ENCODE measurements around the gene SAC3D1. TPM values are rescaled to one million over a fixed set of nuclear protein-coding genes. Genes with fewer than 3 reads are reported as not detected.

SAC3D1 gene
- total and polyA plus RNA-seq, 2 experiments from 2014 or later, result 24.6 to 32.7 TPM

DNA sequence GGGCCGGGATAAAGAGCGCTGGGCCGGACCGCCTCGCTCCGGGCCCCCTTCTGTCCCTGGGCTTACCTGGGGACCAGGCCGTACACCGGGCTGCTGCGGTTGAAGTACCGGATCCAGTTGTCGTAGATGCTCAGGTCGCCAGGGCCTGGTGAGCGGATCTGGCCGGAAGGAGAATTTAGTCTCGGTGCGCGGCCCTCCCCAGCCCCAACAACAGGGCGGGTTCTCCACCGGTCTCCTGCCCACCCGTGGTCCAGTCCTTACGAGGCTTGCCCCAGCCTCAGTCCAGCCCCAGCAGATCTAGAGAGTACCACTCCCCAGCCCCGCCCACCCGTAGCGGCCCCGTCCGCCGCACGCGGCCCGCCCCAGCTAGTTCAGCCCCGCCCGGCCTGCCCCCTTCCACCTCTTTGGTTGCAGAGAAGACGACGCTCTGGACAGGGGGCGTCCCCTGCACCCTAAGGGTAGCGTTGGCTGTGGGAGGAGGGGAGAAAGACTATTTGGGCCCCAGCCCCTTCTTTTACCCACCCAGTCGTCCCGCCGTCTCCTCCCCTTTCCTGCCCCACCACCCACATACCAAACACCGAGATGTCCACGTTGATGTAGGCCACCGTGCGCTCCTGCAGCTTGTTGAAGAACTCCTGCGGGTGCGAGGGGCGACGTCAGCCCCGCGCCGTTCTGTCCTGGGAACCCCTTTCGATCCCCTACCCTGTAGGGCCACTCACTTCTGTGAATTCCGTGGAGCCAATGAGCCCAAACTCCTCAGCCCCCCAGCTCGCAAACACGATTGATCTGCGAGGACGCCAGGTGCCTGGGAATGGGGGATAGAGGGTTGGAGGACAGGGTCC is 6.8 kb downstream of the SAC3D1 start:
- TF ChIP-seq, protein P1, sequence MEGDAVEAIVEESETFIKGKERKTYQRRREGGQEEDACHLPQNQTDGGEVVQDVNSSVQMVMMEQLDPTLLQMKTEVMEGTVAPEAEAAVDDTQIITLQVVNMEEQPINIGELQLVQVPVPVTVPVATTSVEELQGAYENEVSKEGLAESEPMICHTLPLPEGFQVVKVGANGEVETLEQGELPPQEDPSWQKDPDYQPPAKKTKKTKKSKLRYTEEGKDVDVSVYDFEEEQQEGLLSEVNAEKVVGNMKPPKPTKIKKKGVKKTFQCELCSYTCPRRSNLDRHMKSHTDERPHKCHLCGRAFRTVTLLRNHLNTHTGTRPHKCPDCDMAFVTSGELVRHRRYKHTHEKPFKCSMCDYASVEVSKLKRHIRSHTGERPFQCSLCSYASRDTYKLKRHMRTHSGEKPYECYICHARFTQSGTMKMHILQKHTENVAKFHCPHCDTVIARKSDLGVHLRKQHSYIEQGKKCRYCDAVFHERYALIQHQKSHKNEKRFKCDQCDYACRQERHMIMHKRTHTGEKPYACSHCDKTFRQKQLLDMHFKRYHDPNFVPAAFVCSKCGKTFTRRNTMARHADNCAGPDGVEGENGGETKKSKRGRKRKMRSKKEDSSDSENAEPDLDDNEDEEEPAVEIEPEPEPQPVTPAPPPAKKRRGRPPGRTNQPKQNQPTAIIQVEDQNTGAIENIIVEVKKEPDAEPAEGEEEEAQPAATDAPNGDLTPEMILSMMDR (IDR thresholded peaks at IDR 0.05; ENCODE audit: low read depth, low read length), result no peak
- peak in 1 of 2 donors; percentile 29 for DNase-seq (ENCODE audit: low read depth in 1 of 2, low spot score in 1 of 2)
- Histone ChIP-seq H3K9me3 (ENCODE audit: low read depth) (no peaks in the 10 kb centered on the region), H3K36me3 (peaks cover 9% of the 10 kb centered on the region), H3K27ac (no peak overlapping the region), H3K4me3 (no peak overlapping the region), H3K27me3 (no peaks in the 10 kb centered on the region), H3K4me1 (ENCODE audit: low read depth) (no peaks in the 10 kb centered on the region)

DNA sequence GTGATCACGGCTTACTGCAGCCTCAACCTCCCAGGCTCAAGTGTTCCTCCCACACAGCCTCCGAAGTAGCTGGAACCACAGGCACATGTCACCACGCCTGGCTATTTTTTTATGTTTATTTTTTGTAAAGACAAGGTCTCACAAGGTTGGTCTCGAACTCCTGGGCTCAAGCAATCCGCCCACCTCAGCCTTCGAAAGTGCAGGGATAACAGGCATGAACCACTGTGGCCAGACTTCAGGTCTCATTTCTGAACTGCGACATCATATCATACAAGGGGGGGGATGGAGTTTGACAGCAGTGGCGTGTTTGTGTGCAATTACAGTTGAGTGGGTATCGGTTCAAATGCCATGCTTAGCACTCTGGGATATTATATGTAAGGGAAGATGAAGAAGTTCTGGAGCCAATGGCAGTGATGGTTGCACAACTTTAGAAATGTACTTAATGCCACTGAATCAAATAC is 10.4 kb downstream of the SAC3D1 start:
- DNase-seq (ENCODE audit: low read depth in 1 of 2, low spot score in 1 of 2), result no peak
- TF ChIP-seq, protein P1 (IDR thresholded peaks at IDR 0.05; ENCODE audit: low read depth, low read length), result no peak
- H3K27ac ChIP-seq, result no peak overlapping the region
- no peaks in the 10 kb centered on the region for H3K4me1 ChIP-seq (ENCODE audit: low read depth)
- H3K4me3 ChIP-seq, result no peak overlapping the region
- H3K27me3 ChIP-seq, result no peaks in the 10 kb centered on the region
- H3K9me3 ChIP-seq (ENCODE audit: low read depth), result no peaks in the 10 kb centered on the region
- no peaks in the 10 kb centered on the region for H3K36me3 ChIP-seq

DNA sequence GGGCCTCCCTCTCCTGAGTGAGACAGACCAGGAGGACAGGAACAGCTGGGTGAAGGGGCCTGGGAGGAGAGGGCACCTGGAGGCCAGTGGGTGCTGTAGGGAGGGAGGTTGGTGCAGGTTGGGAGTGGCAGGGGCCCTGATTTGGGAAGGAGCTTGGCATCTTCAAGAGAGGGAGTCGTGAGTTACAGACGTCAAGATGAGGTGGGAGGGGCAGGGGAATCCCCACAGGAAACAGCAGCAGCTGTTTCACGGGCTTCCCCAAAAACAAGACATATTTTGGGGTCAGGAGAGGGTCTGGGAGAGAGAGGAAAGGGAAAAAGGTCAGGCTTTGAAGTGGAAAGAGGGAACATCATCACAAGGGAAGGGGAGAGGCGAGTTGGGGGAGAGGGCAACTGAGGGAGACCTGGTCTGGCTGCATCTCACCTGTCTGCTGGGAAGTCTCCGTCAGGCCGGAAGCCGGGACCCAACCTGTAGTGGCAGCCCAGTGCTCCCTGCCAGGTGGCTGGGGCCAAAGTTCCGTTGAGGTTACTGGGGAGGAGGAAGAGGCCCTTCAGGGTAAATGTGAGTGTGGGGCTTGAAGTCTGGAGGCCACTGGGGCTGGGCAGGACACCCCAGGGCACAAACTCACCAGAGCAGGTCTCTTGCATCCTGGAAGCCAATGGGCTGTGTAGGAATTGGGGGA is 13.0 kb downstream of the SAC3D1 start:
- no peaks in the 10 kb centered on the region for H3K36me3 ChIP-seq

DNA sequence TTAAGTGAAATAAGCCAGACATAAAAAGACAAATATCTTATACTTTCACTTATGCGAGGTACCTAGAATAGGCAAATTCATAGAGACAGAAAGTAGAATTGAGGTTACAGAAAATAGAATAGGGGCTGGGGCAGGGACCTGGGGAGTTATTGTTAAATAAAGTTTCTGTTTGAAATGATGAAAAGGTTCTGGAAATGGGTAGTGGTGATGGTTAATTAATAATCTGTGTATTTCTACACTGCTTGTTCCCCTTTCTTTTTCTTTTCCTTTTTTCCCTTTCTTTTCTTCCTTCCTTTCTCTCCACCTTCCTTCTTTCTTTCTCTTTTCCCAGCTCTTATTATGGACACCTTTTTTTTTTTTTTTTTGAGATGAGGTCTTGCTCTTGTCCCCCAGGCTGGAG is 14.5 kb downstream of the SAC3D1 start:
- TF ChIP-seq, protein P1 (IDR thresholded peaks at IDR 0.05; ENCODE audit: low read depth, low read length), result no peak
- Histone ChIP-seq H3K27ac (no peak overlapping the region), H3K4me1 (ENCODE audit: low read depth) (no peaks in the 10 kb centered on the region)

More for the DNA sequence above, 13.0 kb downstream of the SAC3D1 start:
- no peak for DNase-seq (ENCODE audit: low read depth in 1 of 2, low spot score in 1 of 2)
- Histone ChIP-seq H3K27me3 (no peaks in the 10 kb centered on the region), H3K27ac (no peak overlapping the region), H3K9me3 (ENCODE audit: low read depth) (no peaks in the 10 kb centered on the region), H3K4me3 (no peak overlapping the region), H3K4me1 (ENCODE audit: low read depth) (no peaks in the 10 kb centered on the region)
- TF ChIP-seq, protein P1 (IDR thresholded peaks at IDR 0.05; ENCODE audit: low read depth, low read length), result no peak

DNA sequence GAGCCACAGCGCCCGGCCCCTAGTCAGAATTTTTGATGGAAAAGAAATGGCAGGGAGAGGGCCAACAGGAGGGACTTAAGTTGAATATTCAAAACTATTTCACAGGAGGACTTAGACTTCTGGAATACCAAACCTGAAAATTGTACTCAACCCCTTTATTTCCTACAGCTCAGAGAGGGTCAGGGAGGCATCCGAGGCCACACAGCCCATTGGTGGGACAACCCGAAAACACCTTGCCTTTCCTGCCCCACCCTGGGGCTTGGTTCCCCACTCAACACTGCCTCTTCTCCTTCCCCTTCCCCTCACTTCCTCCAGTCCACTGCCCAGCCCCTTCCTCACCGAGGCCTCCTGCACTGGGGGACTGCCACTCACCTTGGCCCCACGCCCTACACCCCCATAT is 16.0 kb downstream of the SAC3D1 start:
- H3K4me1 ChIP-seq (ENCODE audit: low read depth), result no peaks in the 10 kb centered on the region
- DNase-seq (ENCODE audit: low read depth in 1 of 2, low spot score in 1 of 2), result no peak
- H3K9me3 ChIP-seq (ENCODE audit: low read depth), result no peaks in the 10 kb centered on the region
- no peaks in the 10 kb centered on the region for H3K36me3 ChIP-seq
- no peak overlapping the region for H3K27ac ChIP-seq
- TF ChIP-seq, protein P1 (IDR thresholded peaks at IDR 0.05; ENCODE audit: low read depth, low read length), result no peak
- H3K4me3 ChIP-seq, result no peak overlapping the region
- H3K27me3 ChIP-seq, result no peaks in the 10 kb centered on the region

More for the DNA sequence above, 14.5 kb downstream of the SAC3D1 start:
- no peaks in the 10 kb centered on the region for H3K36me3 ChIP-seq
- H3K4me3 ChIP-seq, result no peak overlapping the region
- DNase-seq (ENCODE audit: low read depth in 1 of 2, low spot score in 1 of 2), result no peak
- no peaks in the 10 kb centered on the region for H3K9me3 ChIP-seq (ENCODE audit: low read depth)
- no peaks in the 10 kb centered on the region for H3K27me3 ChIP-seq

All from cardiac muscle cell (in vitro differentiated cells and primary cell).